Loucy (cell line): ENCODE measurements around the gene KIF17.

ENCODE experiments used
- EZH2phosphoT487 ChIP-seq: fragments of 200-600 bp; IDR thresholded peaks from 2 replicates; pipeline ENCODE4 v1.6.1; 2018; ENCODE audit warnings: antibody characterized with exemption, mild to moderate bottlenecking, moderate library complexity, borderline replicate concordance
- TF ChIP-seq, protein P1 (sequence below): fragments of 200-600 bp; sonication (generic); conservative IDR thresholded peaks from 2 replicates; pipeline ENCODE4 v1.5.1; 2014; ENCODE audit warnings: mild to moderate bottlenecking, antibody characterized with exemption, low read length

DNA sequence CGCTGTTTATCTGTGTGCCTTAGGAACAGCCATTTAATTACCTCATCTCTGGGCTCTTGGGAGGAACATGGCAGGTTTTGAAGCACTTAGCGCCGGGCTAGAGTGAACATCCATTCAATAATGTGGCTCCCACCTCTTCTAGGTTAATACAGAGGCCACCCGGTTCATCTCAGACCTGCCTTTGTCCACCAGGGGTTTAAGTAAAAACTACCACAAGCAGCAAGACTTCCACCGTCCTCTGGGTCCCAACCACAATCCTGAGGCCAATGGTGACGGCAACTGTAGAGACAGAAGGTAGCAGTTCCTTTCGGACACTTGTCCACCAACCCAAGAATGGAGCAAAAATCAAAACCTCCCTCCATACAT is 55.7 kb downstream of the KIF17 start:
- TF ChIP-seq, protein P1, sequence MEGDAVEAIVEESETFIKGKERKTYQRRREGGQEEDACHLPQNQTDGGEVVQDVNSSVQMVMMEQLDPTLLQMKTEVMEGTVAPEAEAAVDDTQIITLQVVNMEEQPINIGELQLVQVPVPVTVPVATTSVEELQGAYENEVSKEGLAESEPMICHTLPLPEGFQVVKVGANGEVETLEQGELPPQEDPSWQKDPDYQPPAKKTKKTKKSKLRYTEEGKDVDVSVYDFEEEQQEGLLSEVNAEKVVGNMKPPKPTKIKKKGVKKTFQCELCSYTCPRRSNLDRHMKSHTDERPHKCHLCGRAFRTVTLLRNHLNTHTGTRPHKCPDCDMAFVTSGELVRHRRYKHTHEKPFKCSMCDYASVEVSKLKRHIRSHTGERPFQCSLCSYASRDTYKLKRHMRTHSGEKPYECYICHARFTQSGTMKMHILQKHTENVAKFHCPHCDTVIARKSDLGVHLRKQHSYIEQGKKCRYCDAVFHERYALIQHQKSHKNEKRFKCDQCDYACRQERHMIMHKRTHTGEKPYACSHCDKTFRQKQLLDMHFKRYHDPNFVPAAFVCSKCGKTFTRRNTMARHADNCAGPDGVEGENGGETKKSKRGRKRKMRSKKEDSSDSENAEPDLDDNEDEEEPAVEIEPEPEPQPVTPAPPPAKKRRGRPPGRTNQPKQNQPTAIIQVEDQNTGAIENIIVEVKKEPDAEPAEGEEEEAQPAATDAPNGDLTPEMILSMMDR, result no peak
- TF ChIP-seq EZH2phosphoT487, result no peak
